Measurements from ENCODE around the gene CDC25B.

- no peak for TF ChIP-seq CTCF (IDR thresholded peaks at IDR 0.05)
- no peak for TF ChIP-seq POLR2A (IDR thresholded peaks at IDR 0.05; ENCODE audit: low read length)
- no peak for TF ChIP-seq HDAC2 (IDR thresholded peaks at IDR 0.05)
- no peak for TF ChIP-seq CEBPB (IDR thresholded peaks at IDR 0.05)
- TF ChIP-seq CBX8 (IDR thresholded peaks at IDR 0.05) = no peak
- TF ChIP-seq REST (IDR thresholded peaks at IDR 0.05) = no peak
- TF ChIP-seq RCOR1 (IDR thresholded peaks at IDR 0.05; ENCODE audit: low read depth, low read length) = no peak
- TF ChIP-seq KDM1A (IDR thresholded peaks at IDR 0.05; ENCODE audit: low read depth) = 0 out of 2 replicates have a peak, but pooled peaks have one; percentile 17
- TF ChIP-seq NR3C1 (IDR thresholded peaks at IDR 0.05) = no peak
- no peak for TF ChIP-seq BHLHE40 (IDR thresholded peaks at IDR 0.05; ENCODE audit: low read depth, low read length)
- no peak for TF ChIP-seq MAZ (IDR thresholded peaks at IDR 0.05; ENCODE audit: borderline replicate concordance, low read depth, low read length)
- TF ChIP-seq EHMT2 (IDR thresholded peaks at IDR 0.05; ENCODE audit: low read depth) = no peak
- TF ChIP-seq ESRRA (IDR thresholded peaks at IDR 0.05; ENCODE audit: borderline replicate concordance, low read length) = no peak
Measured at GRCh38 chr20:3767110-3767426, 29.0 kb upstream of the CDC25B start.
